GM19452 (cell line): ENCODE results near the gene EVX1.

Experiments used
- ATAC-seq: cut with Tn5 transposase; IDR thresholded peaks from one replicate; pipeline ENCODE4 v1.9.1; 2021; ENCODE audit not compliant: unreplicated experiment

EVX1 gene

DNA sequence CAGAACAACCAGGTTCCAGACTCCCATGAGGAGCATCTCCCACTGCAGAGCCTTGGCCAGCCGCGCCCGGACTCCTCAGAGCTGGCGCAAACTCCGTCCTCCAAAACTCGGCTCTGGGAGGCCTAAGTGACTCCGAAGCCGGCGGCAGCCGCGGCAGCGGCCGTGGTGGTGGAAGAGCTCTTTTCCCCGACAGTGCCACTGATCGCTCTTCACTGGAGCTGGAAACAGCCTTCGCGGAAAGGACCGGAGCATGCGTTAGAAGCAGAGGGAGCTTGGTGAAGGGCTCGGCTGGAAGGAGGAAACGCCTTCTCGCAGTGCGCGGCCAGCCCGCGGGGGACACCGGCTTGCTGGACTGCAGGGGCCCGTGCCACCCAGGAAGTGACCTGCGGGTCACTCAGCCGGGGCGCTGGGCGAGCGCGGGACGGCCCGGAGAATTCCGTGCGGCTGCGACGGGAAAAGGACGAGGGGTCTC is 37.7 kb upstream of the EVX1 start:
- ATAC-seq = no peak

- no peak for ATAC-seq
Measured at GRCh38 chr7:27205325-27206280, 37.0 kb upstream of the EVX1 start.

DNA sequence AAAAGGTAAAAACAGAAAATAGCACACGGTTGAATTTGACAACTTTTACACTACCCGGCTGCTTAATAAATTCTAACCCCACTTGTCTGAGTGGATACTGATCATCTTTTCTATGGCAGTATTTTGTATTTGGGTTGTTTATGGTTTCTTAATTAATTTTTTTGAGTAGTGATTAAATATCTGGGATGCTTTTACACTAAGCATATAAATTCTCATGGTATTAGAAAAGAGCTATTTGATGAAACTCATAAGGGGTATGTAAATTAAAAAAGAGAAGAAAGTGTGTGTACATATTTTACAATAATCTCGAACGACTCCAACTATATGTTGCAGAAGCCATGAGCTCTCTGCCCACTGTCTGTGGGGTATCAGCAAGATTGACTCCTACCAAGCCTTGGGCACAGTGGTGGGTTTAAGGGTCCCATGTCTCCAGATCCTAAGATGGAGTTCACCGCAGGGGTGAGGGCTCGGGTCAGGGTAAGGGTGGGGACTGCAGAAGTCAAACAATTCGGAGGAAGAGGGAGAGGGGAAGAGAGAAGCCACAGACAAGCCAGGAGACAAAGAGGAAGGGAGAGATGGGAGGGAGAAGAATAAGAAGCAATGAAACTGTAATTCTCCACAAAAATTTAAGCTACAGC is 35.1 kb upstream of the EVX1 start:
- no peak for ATAC-seq

DNA sequence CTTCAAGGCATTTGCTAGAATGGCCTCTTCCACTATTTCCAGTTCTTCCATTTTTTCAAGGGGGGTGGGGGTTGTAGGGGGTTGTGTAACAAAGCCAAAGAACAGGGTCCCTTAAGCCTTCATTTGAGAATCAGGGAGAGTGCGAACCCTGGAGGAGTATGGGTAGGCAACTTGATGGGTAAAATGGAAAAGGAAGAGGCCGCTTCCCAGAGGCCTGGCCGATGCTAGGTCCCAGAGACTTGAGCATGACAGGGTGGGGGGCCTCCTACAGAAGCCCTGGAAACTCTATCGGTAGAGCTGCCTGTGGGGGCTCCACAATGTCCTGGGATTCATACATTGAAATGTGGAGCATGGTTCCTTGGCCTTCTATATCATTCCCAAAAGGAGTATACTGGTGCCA is 33.6 kb upstream of the EVX1 start:
- no peak for ATAC-seq

- ATAC-seq = no peak
Measured at GRCh38 chr7:27209933-27210440, 32.6 kb upstream of the EVX1 start.

GRCh38 chr7:27210441-27211083 is 32.0 kb upstream of the EVX1 start:
- ATAC-seq = no peak

DNA sequence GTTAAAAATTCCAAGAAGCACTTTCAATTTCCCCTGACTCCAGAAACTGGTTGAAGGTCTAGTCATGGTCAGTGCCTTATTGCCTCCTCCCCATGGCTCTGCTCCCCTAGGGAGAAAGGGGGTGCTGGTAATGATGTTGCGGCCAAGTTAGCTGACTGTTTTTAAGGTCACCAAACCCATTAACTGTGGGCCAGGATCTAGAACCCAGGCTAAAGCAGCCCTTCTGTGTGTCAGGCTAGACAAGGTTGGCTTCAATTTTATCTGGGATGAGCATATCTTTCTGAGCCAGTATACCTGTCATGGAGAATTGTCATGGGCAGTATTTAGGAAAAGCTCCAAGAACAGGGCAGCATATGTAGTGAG is 31.5 kb upstream of the EVX1 start:
- ATAC-seq = no peak

- no peak for ATAC-seq
Measured at GRCh38 chr7:27211764-27212204, 30.8 kb upstream of the EVX1 start.

DNA sequence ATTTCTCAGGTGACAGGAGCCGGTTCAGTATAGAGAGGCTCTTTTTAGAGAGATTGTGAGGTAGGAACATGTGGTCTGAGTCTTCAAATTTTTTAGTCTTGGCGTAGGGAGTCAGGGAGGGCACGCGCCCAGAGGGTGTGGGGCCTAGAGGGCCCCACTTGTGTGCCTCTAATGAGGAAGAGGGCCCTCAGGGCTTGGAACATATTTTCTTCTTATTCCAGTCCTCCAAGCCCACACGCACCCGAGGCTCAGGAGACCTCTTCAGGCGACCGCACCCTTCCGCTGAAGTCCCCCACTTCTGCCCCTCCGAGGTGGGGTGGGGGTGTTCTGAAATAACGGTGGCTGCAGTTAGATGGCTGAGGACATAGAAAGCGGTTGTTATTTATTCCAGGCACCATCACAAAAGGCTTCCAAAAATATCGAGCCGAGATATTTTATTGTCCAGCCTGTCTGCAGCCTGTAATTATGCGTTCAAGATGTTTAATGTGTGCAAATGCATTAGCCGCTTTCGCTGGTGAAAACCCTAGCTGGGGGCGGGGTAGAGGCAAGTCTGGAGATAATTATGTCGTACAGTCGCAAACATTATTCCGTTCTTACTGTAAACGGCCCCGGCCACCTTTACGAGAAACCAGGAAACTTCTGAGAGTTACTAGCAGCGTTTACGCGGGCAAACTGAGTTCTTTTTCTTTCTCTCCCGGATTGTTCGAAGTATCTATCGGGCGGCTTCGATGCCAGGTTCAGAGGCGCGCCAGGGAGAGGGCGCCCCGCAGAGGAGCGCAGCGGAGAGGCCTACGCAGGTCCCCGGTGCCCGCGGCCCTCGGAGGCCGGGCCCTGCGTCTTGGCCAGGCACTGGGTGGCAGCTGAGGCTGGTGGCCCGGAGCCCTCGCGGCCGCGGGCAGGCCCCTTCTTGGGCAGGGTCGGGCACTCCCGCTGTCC is 29.8 kb upstream of the EVX1 start:
- ATAC-seq = no peak

DNA sequence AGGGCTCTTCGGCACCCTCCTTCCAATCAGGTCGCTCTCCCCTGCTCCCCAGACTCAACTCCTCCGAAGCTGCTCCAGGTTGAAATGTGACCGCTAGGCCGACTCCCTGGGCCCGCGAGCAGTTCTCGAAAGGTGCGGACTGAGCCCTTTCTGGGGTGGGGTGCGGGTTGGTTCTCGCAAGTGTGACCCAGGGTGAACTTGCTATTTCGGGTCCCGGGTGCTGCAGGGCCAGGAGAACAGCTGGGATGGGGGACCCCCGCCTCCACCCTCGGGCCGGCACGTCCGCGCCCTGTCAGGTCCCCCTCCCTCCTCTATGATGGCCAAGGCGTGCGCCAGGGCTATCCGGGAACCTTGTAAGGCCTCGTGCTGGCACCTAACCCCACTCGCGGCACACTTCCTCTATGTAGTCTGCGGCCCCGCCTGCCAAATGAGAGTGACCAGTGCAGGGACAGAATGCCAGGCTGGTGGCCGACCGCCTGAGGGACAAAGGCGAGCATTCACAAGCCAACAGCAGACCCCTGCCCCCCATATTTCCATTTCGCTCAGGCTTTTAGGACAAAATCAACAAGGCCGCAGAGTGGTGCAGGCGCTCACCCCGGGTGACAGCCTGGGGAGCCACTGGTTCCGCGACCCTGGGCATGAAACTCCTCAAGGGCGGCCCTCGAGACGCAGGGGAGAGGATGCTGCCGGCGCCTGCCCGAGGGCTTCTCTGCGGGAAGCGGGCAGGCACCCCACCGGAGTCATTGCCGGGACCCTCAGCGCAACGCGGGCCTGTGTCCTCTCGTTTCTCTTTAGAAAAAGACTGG is 29.0 kb upstream of the EVX1 start:
- no peak for ATAC-seq

DNA sequence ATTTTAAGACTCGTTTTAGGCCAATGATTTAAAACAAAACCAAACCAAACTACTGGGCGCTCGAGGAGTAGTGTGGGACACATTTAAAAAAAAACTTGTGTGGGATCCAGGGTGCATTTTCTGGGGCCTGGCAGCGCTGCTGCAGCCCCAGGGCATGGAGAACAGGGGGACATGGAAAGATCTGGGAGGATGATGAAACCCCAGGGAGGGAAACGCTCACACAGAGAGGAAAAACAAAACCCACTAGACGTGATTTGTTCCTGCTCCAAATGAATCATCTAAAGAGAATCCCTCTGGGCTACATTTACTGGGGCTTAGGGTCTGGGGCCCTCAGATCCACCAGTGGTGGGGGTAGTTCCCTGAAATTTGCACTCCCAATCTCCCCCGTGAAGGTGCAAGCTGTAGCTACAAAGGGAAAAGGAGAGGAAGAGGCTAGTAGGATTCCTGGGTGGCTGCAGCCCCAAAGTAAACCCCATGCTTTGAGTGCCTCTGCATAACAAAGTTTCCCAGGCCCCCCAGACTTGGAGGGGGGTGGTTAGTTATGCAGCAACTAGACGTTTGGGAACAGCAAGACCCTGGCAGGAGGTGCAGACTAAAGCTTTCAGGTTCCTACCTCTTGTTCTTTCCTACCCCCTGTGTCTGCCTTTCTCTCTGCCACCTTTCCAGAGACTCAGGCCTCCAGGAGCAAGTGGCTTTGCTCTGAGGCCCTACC is 28.2 kb upstream of the EVX1 start:
- ATAC-seq = no peak

DNA sequence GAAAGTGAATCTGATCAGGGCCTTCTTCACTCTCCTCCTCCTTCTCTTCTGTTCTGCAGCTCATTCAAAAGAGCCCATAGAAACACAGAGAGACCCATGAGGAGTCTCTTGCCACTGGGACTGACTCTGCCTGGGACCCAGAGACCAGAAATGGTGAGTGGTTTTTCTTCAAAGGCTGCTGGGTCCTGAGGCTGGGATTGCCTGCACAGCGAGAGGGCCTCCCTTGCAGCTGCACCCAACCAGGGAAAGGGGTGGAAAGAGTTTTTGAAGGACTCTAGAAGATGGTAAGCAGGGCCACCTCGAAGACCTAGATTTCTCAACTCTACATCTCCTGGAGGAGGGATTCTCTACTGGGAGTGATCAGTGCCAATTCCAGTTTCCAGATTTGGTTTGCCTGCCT is 27.2 kb upstream of the EVX1 start:
- no peak for ATAC-seq

DNA sequence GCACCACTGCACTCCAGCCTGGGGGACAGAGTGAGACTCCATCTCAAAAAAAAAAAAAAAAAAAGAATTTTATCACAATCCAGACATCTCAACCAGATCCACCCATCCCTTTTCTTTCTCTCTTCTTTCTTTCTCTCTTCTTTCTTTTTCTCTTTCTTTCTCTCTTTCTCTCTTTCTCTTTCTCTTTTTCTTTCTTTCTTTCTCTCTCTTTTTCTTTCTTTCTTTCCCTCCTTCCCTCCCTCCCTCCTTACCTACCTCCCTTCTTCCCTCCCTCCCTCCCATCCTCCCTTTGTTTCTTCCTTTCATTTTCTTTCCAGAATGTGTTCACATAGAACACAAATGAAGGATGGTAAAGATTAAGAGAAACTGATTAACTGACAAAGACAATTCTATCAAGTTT is 24.7 kb upstream of the EVX1 start:
- no peak for ATAC-seq

GRCh38 chr7:27219821-27220220 is 22.8 kb upstream of the EVX1 start:
- ATAC-seq = no peak

DNA sequence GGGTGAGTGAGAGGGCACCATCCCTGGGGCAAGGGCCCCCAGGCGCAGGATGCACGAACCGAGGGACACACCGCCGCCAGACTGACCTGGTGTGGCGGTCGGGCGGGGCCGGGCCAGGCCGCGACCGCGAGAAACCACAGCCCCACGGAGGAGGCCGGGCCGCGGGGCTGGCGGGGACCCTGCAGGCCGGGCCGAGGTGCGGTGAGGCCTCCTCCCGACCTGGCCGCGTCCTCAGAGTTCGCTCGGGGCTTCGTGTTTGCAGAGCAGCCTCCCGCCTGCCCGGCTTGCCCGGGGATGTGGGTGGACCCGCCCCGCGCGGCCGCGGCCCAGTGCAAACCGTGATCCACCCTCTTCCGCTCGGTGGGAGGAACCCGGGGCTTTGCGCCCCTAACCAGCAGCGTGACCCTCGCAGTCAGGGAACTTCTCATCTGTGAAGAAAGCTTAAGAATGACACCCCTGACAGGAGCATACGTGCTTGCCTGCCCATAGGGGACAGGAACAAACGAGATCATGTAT is 22.1 kb upstream of the EVX1 start:
- no peak for ATAC-seq

DNA sequence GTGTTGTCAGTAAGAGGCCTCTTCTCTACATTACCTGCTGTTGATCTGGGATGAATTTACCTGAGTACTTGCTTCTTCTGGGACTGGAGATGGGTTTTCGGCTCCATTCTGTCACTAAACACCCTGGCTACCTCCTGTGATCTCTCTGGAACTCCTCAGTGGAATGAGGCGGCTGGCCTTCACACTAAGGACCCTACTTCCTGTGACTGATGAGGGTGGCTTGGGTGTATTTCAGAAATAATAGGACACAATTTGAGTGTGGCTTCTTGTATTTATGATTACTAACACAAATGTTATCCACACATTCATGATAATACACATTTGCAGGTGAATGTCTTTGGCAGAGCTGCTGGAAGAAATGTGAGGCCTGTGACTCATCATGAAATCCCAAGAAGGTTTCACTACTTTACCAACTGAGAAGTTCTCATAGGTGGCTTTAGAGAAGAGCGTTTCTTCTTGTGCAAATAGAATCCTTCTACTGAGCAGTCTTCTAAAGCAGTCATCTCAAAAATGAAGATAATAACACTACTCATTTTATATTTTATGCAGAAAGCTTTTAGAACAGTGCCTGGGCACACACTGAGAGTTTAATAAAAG is 21.3 kb upstream of the EVX1 start:
- ATAC-seq = no peak

DNA sequence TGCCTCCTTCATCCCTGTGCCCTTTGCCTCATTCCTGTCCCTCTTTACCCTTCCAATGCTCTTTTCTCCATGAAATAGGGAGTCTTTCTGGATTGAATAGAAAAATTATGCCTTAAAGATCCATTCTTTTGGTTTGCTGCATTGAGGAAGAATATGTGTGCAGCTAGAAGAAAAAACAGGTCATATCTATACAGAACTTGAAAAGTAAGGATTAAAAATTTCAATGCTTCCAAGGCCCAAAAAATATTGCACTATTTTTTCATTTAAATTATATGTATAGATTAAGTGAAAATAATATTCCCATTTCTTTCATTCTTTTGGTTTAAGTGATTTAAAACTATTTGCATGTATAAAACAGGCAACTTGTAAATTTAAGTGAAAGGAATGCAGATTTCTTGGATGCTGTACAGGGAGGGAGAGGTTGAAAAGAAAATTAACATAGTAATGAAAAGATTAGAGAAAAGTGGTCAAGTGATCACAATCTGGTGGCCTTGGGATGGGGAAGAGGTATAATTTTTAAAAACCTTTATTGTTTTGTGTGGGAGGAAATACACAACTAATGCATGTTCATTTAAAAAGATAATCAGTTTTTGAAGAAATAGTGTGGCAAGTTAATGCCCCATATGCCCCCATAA is 18.5 kb upstream of the EVX1 start:
- no peak for ATAC-seq
